Activated CD8-positive, alpha-beta T cell treated with anti-CD3 and anti-CD28 coated beads for 36 hours (primary cell): ENCODE measurements around the gene RNF213. TPM values are rescaled to one million over a fixed set of nuclear protein-coding genes. Genes with fewer than 3 reads are reported as not detected.

Source experiments
- ATAC-seq: fragments of 200-7000 bp; cut with Tn5 transposase; one replicate; pipeline ENCODE4 v1.10.0; 2021; ENCODE audit warnings: mild to moderate bottlenecking, moderate library complexity
- CTCF ChIA-PET: fragments of 350-600 bp; sonication (Branson Sonifier 250); formaldehyde crosslinking; loops from one replicate; lab custom pipeline; 2021; ENCODE audit warnings: antibody characterized with exemption; lab: Charles Lee
- POLR2A ChIA-PET: fragments of 350-600 bp; sonication (Branson Sonifier 250); formaldehyde crosslinking; loops from one replicate; lab custom pipeline; 2021; ENCODE audit warnings: antibody characterized with exemption; lab: Charles Lee
- DNase-seq: peaks from one replicate; pipeline ENCODE4 v3.0.0-alpha.2; 2020
- H3K27ac Mint-ChIP-seq: one replicate; pipeline ENCODE4 v1.8.0; 2021; ENCODE audit warnings: mild to moderate bottlenecking, mixed read lengths
- H3K27me3 Mint-ChIP-seq: one replicate; pipeline ENCODE4 v1.8.0; 2021; ENCODE audit warnings: mixed read lengths
- H3K36me3 Mint-ChIP-seq: one replicate; pipeline ENCODE4 v1.8.0; 2021; ENCODE audit warnings: low read depth, mixed read lengths
- H3K4me1 Mint-ChIP-seq: one replicate; pipeline ENCODE4 v1.8.0; 2021; ENCODE audit warnings: low read depth, mixed read lengths
- H3K4me3 Mint-ChIP-seq: one replicate; pipeline ENCODE4 v1.8.0; 2021; ENCODE audit warnings: mild to moderate bottlenecking, moderate library complexity, mixed read lengths
- H3K9me3 Mint-ChIP-seq: one replicate; pipeline ENCODE4 v1.8.0; 2021; ENCODE audit warnings: mixed read lengths
- intact Hi-C: fragments of 100-400 bp; cut with micrococcal nuclease; formaldehyde crosslinking; loops from one replicate; pipeline ENCODE4 v1.10.0; 2022
- total RNA-seq, 2 experiments: library from RNA; stranded (reverse); gene quantifications; one replicate each; pipeline ENCODE4 v1.2.3, GENCODE V29; 2021
- TF ChIP-seq, protein P1 (sequence below): fragments of 200-600 bp; IDR thresholded peaks from one replicate; pipeline ENCODE4 v1.8.0; 2022; ENCODE audit warnings: antibody characterized with exemption, mild to moderate bottlenecking

Gene RNF213
- total RNA-seq, 2 experiments from 2014 or later: 131 to 142 TPM

DNA sequence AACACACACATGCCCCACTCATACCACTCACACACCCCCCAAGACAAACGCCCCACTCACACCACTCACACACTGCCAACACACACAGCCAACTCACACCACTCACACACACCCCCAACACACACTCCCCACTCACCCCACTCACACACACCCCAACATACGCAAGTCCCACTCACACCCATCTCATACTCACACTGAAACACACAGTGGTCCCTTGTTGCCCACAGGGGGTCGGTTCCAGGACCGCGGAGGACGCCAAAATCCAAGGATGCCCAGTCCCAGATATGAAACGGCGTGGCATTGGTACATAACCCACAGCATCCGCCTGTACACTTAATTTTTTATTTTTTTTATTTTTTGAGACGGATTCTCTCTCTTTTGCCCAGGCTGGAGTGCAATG is 20.9 kb downstream of the RNF213 start:
- ChIA-PET POLR2A (no interaction called here), CTCF (no interaction called here)
- Mint-ChIP-seq H3K36me3 (peaks cover 22% of the 10 kb centered on the region), H3K4me3 (no peak overlapping the region), H3K4me1 (peaks cover 23% of the 10 kb centered on the region), H3K27ac (no peak overlapping the region), H3K9me3 (no peaks in the 10 kb centered on the region), H3K27me3 (no peaks in the 10 kb centered on the region)
- intact Hi-C loops: no loop called here
- DNase-seq (no peak), ATAC-seq (no peak)
- TF ChIP-seq, protein P1, sequence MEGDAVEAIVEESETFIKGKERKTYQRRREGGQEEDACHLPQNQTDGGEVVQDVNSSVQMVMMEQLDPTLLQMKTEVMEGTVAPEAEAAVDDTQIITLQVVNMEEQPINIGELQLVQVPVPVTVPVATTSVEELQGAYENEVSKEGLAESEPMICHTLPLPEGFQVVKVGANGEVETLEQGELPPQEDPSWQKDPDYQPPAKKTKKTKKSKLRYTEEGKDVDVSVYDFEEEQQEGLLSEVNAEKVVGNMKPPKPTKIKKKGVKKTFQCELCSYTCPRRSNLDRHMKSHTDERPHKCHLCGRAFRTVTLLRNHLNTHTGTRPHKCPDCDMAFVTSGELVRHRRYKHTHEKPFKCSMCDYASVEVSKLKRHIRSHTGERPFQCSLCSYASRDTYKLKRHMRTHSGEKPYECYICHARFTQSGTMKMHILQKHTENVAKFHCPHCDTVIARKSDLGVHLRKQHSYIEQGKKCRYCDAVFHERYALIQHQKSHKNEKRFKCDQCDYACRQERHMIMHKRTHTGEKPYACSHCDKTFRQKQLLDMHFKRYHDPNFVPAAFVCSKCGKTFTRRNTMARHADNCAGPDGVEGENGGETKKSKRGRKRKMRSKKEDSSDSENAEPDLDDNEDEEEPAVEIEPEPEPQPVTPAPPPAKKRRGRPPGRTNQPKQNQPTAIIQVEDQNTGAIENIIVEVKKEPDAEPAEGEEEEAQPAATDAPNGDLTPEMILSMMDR: no peak

DNA sequence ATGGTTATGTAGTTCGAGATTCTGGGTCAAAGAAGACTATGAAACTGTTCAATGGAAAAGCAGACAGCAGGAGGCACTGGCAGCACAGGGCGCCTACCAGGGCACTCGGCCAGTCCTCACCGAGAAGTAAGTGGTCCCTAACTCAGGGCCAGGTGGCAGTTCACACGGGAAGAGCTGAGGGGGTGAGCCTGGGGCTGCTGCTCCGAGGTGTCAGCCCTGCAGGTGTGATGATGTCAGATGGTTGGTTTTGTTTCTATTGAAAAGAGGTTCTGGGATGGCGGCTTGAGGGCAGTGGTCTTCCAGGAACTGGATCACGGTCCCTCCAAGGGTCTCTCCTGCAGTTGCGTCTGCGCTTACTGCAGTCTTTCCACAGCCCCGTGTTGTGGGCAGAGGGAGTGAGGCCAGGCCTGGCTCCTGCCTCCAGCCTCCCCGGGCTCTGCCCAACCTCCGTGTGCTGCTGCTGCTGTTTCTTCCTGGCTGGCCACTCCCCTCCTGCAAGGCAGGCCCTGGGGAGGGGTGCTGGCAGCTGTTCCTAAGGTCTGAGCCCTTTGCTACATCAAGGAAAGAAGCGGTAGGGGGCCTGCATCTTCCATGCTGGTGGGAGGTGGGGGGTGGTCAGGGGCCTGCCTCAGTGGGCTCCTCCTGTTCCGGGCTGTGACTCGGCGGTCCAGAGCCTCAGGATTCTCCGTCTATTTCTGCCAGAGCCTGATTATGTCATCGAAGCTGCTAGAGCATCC is 22.6 kb downstream of the RNF213 start:
- DNase-seq: no peak
- Mint-ChIP-seq H3K27me3 (no peaks in the 10 kb centered on the region), H3K9me3 (no peaks in the 10 kb centered on the region), H3K36me3 (peaks cover 18% of the 10 kb centered on the region), H3K4me1 (peaks cover 19% of the 10 kb centered on the region), H3K4me3 (no peak overlapping the region), H3K27ac (peak overlapping the region; percentile 57)
- intact Hi-C loops: no loop called here
- ChIA-PET CTCF (no interaction called here), POLR2A (interaction anchor here (1.1 to 2.4 kb wide), 3 partner anchors 9 to 24 kb away, joined by 3 to 11 read pairs (median 6); no protein-coding TSS in a partner anchor)
- TF ChIP-seq, protein P1: no peak
- ATAC-seq: no peak

DNA sequence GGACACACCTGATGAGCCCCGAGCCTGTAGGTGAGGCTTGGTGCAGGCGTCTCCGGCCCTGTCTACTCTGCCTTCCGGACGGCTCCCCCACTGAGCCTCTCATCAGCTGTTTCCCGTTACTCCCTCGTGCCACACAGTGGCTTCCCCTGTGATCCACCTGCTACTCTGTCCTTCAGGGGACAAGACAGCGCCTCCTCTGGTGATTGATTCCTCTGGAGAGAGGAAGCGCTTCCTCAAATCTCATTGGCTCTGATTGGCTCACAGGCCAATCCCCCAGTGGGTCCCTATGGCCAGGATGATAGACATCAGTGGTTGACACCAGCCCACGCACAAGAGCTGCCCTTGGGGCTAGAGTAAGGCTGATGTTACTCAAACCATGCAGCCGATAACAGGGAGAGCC is 24.0 kb downstream of the RNF213 start:
- Mint-ChIP-seq H3K4me1 (peaks cover 23% of the 10 kb centered on the region), H3K27ac (peak overlapping the region; percentile 53), H3K9me3 (no peaks in the 10 kb centered on the region), H3K4me3 (no peak overlapping the region), H3K27me3 (no peaks in the 10 kb centered on the region), H3K36me3 (peaks cover 26% of the 10 kb centered on the region)
- ChIA-PET CTCF (interaction anchor here (1.4 kb wide), 1 partner anchor 11 kb away, joined by 3 read pairs; no protein-coding TSS in a partner anchor), POLR2A (interaction anchor here (1.1 to 2.4 kb wide), 4 partner anchors 11 to 25 kb away, joined by 3 to 11 read pairs (median 4); no protein-coding TSS in a partner anchor)
- intact Hi-C loops: no loop called here
- no peak for ATAC-seq
- no peak for DNase-seq
- TF ChIP-seq, protein P1: no peak

DNA sequence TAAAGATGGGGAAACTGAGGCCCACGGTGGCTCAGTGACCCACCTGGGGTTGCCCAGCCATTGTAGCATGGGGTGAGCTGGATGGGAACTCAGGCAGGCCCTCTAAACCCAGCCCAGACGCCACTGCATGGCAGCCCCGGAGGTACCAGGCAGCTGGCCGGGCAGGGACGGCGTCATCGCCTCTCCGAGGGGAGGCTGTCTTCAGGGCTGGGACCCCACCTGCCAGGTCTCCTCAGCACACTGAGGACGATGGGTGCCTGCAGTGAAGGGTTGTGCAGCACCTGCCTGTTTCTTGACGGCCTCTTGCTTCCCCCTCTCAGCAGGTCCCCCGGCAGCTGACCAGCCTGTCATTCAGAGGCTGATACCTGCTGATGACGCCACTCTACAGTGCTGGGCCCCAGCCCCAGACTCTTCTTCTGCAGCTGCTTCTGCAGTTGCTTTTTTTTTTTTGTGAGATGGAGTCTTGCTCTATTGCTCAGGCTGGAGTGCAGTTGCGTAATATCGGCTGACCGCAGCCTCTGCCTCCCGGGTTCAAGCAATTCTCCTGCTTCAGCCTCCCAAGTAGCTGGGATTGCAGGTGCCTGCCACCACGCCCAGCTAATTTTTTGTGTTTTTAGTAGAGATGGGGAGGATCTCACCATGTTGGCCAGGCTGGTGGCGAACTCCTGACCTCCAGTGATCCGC is 24.7 kb downstream of the RNF213 start:
- no peaks in the 10 kb centered on the region for H3K27me3 Mint-ChIP-seq
- H3K9me3 Mint-ChIP-seq: no peaks in the 10 kb centered on the region
- intact Hi-C loops: no loop called here
- no peak overlapping the region for H3K4me3 Mint-ChIP-seq
- ATAC-seq (no peak), DNase-seq (no peak)
- H3K4me1 Mint-ChIP-seq: peaks cover 21% of the 10 kb centered on the region
- H3K27ac Mint-ChIP-seq: peak overlapping the region; percentile 53
- H3K36me3 Mint-ChIP-seq: peaks cover 25% of the 10 kb centered on the region
- POLR2A ChIA-PET: interaction anchor here (1.0 kb wide), 1 partner anchor 9 kb away, joined by 4 read pairs; no protein-coding TSS in a partner anchor
- CTCF ChIA-PET: interaction anchor here (1.4 kb wide), 1 partner anchor 10 kb away, joined by 3 read pairs; no protein-coding TSS in a partner anchor
- TF ChIP-seq, protein P1: no peak

DNA sequence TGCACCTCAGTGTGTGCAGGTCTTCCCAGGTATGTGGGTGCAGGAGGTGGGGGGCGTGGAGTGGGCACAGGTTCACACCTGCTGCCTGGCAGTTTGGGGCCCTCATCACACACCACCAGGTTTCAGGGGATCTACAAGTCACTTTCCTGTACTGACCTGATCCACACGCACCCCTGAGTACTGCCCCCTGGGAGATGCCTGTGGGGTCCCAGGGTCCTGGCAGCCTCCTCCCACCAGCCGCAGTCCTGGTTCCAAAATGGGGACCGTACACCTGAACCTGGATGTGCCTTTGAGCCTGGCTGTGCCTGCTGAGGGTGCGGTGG is 25.9 kb downstream of the RNF213 start:
- Mint-ChIP-seq H3K36me3 (peaks cover 24% of the 10 kb centered on the region), H3K27ac (peak overlapping the region; percentile 20), H3K4me3 (no peak overlapping the region), H3K9me3 (no peaks in the 10 kb centered on the region), H3K27me3 (no peaks in the 10 kb centered on the region), H3K4me1 (peaks cover 21% of the 10 kb centered on the region)
- POLR2A ChIA-PET: interaction anchor here (1.0 to 2.1 kb wide), 2 partner anchors 8 to 23 kb away, joined by 3 to 7 read pairs; no protein-coding TSS in a partner anchor
- ATAC-seq (no peak), DNase-seq (no peak)
- CTCF ChIA-PET: no interaction called here
- TF ChIP-seq, protein P1: no peak
- intact Hi-C loops: no loop called here
